ENCODE measurements around the gene XYLT1.

The XYLT1 gene

GRCh38 chr16:17068524-17068923 lies 402.2 kb downstream of the XYLT1 start:
- no peak for DNase-seq (ENCODE audit: low read depth, low spot score)

GRCh38 chr16:17067882-17068281 lies 402.9 kb downstream of the XYLT1 start:
- no peak for DNase-seq (ENCODE audit: low read depth, low spot score)

GRCh38 chr16:17063201-17064139 lies 407.3 kb downstream of the XYLT1 start:
- DNase-seq (ENCODE audit: low read depth, low spot score), result no peak

GRCh38 chr16:17062676-17063075 lies 408.1 kb downstream of the XYLT1 start:
- DNase-seq (ENCODE audit: low read depth, low spot score), result no peak

- DNase-seq (ENCODE audit: low read depth, low spot score), result no peak
Measured at GRCh38 chr16:17061326-17061725, 409.4 kb downstream of the XYLT1 start.

- no peak for DNase-seq (ENCODE audit: low read depth, low spot score)
Measured at GRCh38 chr16:17058471-17058870, 412.3 kb downstream of the XYLT1 start.

- no peak for DNase-seq (ENCODE audit: low read depth, low spot score)
Measured at GRCh38 chr16:17056666-17057065, 414.1 kb downstream of the XYLT1 start.

- no peak for DNase-seq (ENCODE audit: low read depth, low spot score)
Measured at GRCh38 chr16:17053536-17054160, 417.1 kb downstream of the XYLT1 start.
